ENCODE results near the gene DNMT3L. TPM values are rescaled to one million over a fixed set of nuclear protein-coding genes. Genes with fewer than 3 reads are reported as not detected.

Gene DNMT3L
- total RNA-seq, 1 donor from 2014 or later = not detected

GRCh38 chr21:44300262-44300959, 38.7 kb upstream of the DNMT3L start:
- no peaks in the 10 kb centered on the region for H3K36me3 ChIP-seq
- no peak for TF ChIP-seq CTCF (IDR thresholded peaks at IDR 0.05)
- peak in 1 of 2 donors; percentile 85 for DNase-seq (ENCODE audit: low spot score in 2 of 2)
- H3K27me3 ChIP-seq = no peaks in the 10 kb centered on the region
- no peaks in the 10 kb centered on the region for H3K9me3 ChIP-seq
- peaks cover 5 to 32% of the 10 kb centered on the region in 2 donors for H3K4me1 ChIP-seq
- H3K4me3 ChIP-seq = peak overlapping the region; percentile 96 to 99
- intact Hi-C loops (cut with DNase I) = loop anchor here (2.0 kb wide), 1 partner anchor 38 kb away; the partner anchor contains the start of gene CFAP410
- peak overlapping the region; percentile 89 to 92 for H3K27ac ChIP-seq

- intact Hi-C loops (cut with DNase I) = loop anchor here (2.0 kb wide), 1 partner anchor 39 kb away; the partner anchor contains the start of gene CFAP410
- DNase-seq (ENCODE audit: low spot score in 2 of 2) = peak in 1 of 2 donors; percentile 81
- peaks cover 5 to 33% of the 10 kb centered on the region in 2 donors for H3K4me1 ChIP-seq
Measured at GRCh38 chr21:44299458-44300261, 38.0 kb upstream of the DNMT3L start, which contains the start of gene PFKL. PFKL (plus strand) TSS chr21:44300053; CDS start chr21:44300106, 53 bp downstream.

GRCh38 chr21:44299085-44299457, 37.4 kb upstream of the DNMT3L start:
- peaks cover 5 to 30% of the 10 kb centered on the region in 2 donors for H3K4me1 ChIP-seq
- TF ChIP-seq CTCF (IDR thresholded peaks at IDR 0.05) = no peak

More at GRCh38 chr21:44299458-44300261, 38.0 kb upstream of the DNMT3L start, which contains the start of gene PFKL:
- TF ChIP-seq CTCF (IDR thresholded peaks at IDR 0.05) = no peak
- Histone ChIP-seq H3K27ac (peak within 1 kb of the TSS; percentile 89 to 92), H3K4me3 (peak within 1 kb of the TSS; percentile 96 to 99), H3K27me3 (no peaks in the 10 kb centered on the region), H3K36me3 (no peaks in the 10 kb centered on the region), H3K9me3 (no peaks in the 10 kb centered on the region)

GRCh38 chr21:44298301-44298700, 36.6 kb upstream of the DNMT3L start:
- Histone ChIP-seq H3K4me1 (peaks cover 5 to 23% of the 10 kb centered on the region in 2 donors), H3K36me3 (no peaks in the 10 kb centered on the region), H3K4me3 (no peak overlapping the region), H3K27ac (no peak overlapping the region), H3K9me3 (no peaks in the 10 kb centered on the region), H3K27me3 (no peaks in the 10 kb centered on the region)
- DNase-seq (ENCODE audit: low spot score in 2 of 2) = no peak
- no peak for TF ChIP-seq CTCF (IDR thresholded peaks at IDR 0.05)
- intact Hi-C loops (cut with DNase I) = no loop called here

More at GRCh38 chr21:44299085-44299457, 37.4 kb upstream of the DNMT3L start:
- Histone ChIP-seq H3K27ac (peak overlapping the region; percentile 89 to 92), H3K36me3 (no peaks in the 10 kb centered on the region), H3K9me3 (no peaks in the 10 kb centered on the region), H3K27me3 (no peaks in the 10 kb centered on the region), H3K4me3 (peak overlapping the region; percentile 96 to 99)
- intact Hi-C loops (cut with DNase I) = no loop called here
- DNase-seq (ENCODE audit: low spot score in 2 of 2) = no peak

GRCh38 chr21:44297525-44298290, 36.0 kb upstream of the DNMT3L start:
- peak; percentile 61 to 84 (median 77) for TF ChIP-seq CTCF (IDR thresholded peaks at IDR 0.05)
- Histone ChIP-seq H3K9me3 (no peaks in the 10 kb centered on the region), H3K4me1 (peaks cover 5 to 23% of the 10 kb centered on the region in 2 donors), H3K36me3 (no peaks in the 10 kb centered on the region), H3K27ac (no peak overlapping the region), H3K27me3 (no peaks in the 10 kb centered on the region), H3K4me3 (peak overlapping the region in 1 of 2 donors; percentile 11)
- intact Hi-C loops (cut with DNase I) = no loop called here
- DNase-seq (ENCODE audit: low spot score in 2 of 2) = peak; percentile 56 to 90

All from ascending aorta (tissue), 2 donors.